GM23338 (cell line): ENCODE results near the gene ATP2B1.

Experiments used
- CREB1 ChIP-seq: fragments of 250-450 bp; sonication (Bioruptor Pico); IDR thresholded peaks from 2 replicates; pipeline ENCODE4 v1.5.0; 2020; ENCODE audit warnings: low read depth, mild to moderate bottlenecking, moderate library complexity
- ETS1 ChIP-seq: IDR thresholded peaks from 2 replicates; pipeline ENCODE4 v1.6.1; 2016; ENCODE audit warnings: antibody characterized with exemption
- EZH2 ChIP-seq: fragments of 200-600 bp; sonication (generic); IDR thresholded peaks from one replicate; pipeline ENCODE4 v1.8.0; 2017; ENCODE audit warnings: antibody characterized with exemption, mild to moderate bottlenecking, low read depth; ENCODE audit not compliant: unreplicated experiment
- EZH2phosphoT487 ChIP-seq: fragments of 200-600 bp; sonication (generic); IDR thresholded peaks from one replicate; pipeline ENCODE4 v1.8.1; 2018; ENCODE audit warnings: antibody characterized with exemption; ENCODE audit not compliant: unreplicated experiment
- NANOG ChIP-seq: IDR thresholded peaks from 2 replicates; pipeline ENCODE4 v1.6.1; 2016; ENCODE audit warnings: antibody characterized with exemption, borderline replicate concordance
- POLR2AphosphoS5 ChIP-seq: IDR thresholded peaks from 2 replicates; pipeline ENCODE4 v1.6.1; 2016; ENCODE audit warnings: antibody characterized with exemption, low read depth
- STAT1 ChIP-seq: IDR thresholded peaks from one replicate; pipeline ENCODE4 v1.6.1; 2016; ENCODE audit warnings: antibody characterized with exemption; ENCODE audit not compliant: unreplicated experiment
- ZNF114 ChIP-seq: fragments of 250-450 bp; sonication (Bioruptor Pico); IDR thresholded peaks from 2 replicates; pipeline ENCODE4 v1.5.0; 2020; ENCODE audit warnings: mild to moderate bottlenecking, moderate library complexity
- ZNF331 ChIP-seq: fragments of 250-450 bp; sonication (Bioruptor Pico); IDR thresholded peaks from 2 replicates; pipeline ENCODE4 v1.5.0; 2020; ENCODE audit warnings: low read depth, mild to moderate bottlenecking, moderate library complexity
- TF ChIP-seq, protein P1 (sequence below), 2 experiments: fragments of 200-600 bp in 1 of 2; sonication (generic) in 1 of 2; conservative IDR thresholded peaks; 2 replicates each; pipeline versions ENCODE4 v1.5.1 to v1.6.1; 2016 to 2017; ENCODE audit warnings: antibody characterized with exemption in 2 of 2, low read depth in 2 of 2, mild to moderate bottlenecking in 2 of 2, moderate library complexity in 1 of 2
- TF ChIP-seq, protein P2 (sequence below): IDR thresholded peaks from one replicate; pipeline ENCODE4 v1.6.1; 2018; ENCODE audit warnings: antibody characterized with exemption; ENCODE audit not compliant: unreplicated experiment
- TF ChIP-seq, protein P3 (sequence below): fragments of 250-450 bp; sonication (Bioruptor Pico); IDR thresholded peaks from 2 replicates; pipeline ENCODE4 v1.5.0; 2020; ENCODE audit warnings: mild to moderate bottlenecking, moderate library complexity

DNA sequence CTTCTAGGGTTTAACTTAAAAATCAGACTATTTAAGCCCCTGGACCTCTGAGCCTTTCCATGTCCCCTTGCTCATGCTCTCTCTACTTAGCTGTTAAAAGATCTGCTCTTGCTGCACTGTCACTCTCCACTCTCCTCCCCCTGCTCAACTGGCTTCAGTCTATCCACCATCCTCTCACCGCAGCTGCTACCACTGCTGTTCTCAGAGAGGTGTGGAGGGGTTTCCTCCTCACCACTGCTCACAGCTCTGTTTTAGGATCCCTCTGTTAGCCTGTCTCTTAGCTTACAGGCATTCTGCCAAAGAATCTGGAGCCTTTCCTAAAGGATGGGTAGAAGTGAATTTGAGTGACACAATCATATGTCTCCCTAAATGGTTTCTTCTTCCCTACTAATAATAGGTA, 43.7 kb upstream of the ATP2B1 start:
- TF ChIP-seq, protein P1, sequence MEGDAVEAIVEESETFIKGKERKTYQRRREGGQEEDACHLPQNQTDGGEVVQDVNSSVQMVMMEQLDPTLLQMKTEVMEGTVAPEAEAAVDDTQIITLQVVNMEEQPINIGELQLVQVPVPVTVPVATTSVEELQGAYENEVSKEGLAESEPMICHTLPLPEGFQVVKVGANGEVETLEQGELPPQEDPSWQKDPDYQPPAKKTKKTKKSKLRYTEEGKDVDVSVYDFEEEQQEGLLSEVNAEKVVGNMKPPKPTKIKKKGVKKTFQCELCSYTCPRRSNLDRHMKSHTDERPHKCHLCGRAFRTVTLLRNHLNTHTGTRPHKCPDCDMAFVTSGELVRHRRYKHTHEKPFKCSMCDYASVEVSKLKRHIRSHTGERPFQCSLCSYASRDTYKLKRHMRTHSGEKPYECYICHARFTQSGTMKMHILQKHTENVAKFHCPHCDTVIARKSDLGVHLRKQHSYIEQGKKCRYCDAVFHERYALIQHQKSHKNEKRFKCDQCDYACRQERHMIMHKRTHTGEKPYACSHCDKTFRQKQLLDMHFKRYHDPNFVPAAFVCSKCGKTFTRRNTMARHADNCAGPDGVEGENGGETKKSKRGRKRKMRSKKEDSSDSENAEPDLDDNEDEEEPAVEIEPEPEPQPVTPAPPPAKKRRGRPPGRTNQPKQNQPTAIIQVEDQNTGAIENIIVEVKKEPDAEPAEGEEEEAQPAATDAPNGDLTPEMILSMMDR (conservative IDR thresholded peaks at IDR 0.05; ENCODE audit: low read depth in 2 of 2), result no peak
- TF ChIP-seq EZH2 (no peak), POLR2AphosphoS5 (no peak), ZNF331 (CRISPR knock-in tag) (no peak), STAT1 (no peak), NANOG (no peak), ETS1 (no peak), EZH2phosphoT487 (no peak), CREB1 (CRISPR knock-in tag) (no peak), ZNF114 (no peak)
- TF ChIP-seq, protein P2, sequence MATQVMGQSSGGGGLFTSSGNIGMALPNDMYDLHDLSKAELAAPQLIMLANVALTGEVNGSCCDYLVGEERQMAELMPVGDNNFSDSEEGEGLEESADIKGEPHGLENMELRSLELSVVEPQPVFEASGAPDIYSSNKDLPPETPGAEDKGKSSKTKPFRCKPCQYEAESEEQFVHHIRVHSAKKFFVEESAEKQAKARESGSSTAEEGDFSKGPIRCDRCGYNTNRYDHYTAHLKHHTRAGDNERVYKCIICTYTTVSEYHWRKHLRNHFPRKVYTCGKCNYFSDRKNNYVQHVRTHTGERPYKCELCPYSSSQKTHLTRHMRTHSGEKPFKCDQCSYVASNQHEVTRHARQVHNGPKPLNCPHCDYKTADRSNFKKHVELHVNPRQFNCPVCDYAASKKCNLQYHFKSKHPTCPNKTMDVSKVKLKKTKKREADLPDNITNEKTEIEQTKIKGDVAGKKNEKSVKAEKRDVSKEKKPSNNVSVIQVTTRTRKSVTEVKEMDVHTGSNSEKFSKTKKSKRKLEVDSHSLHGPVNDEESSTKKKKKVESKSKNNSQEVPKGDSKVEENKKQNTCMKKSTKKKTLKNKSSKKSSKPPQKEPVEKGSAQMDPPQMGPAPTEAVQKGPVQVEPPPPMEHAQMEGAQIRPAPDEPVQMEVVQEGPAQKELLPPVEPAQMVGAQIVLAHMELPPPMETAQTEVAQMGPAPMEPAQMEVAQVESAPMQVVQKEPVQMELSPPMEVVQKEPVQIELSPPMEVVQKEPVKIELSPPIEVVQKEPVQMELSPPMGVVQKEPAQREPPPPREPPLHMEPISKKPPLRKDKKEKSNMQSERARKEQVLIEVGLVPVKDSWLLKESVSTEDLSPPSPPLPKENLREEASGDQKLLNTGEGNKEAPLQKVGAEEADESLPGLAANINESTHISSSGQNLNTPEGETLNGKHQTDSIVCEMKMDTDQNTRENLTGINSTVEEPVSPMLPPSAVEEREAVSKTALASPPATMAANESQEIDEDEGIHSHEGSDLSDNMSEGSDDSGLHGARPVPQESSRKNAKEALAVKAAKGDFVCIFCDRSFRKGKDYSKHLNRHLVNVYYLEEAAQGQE, result no peak
- TF ChIP-seq, protein P3, sequence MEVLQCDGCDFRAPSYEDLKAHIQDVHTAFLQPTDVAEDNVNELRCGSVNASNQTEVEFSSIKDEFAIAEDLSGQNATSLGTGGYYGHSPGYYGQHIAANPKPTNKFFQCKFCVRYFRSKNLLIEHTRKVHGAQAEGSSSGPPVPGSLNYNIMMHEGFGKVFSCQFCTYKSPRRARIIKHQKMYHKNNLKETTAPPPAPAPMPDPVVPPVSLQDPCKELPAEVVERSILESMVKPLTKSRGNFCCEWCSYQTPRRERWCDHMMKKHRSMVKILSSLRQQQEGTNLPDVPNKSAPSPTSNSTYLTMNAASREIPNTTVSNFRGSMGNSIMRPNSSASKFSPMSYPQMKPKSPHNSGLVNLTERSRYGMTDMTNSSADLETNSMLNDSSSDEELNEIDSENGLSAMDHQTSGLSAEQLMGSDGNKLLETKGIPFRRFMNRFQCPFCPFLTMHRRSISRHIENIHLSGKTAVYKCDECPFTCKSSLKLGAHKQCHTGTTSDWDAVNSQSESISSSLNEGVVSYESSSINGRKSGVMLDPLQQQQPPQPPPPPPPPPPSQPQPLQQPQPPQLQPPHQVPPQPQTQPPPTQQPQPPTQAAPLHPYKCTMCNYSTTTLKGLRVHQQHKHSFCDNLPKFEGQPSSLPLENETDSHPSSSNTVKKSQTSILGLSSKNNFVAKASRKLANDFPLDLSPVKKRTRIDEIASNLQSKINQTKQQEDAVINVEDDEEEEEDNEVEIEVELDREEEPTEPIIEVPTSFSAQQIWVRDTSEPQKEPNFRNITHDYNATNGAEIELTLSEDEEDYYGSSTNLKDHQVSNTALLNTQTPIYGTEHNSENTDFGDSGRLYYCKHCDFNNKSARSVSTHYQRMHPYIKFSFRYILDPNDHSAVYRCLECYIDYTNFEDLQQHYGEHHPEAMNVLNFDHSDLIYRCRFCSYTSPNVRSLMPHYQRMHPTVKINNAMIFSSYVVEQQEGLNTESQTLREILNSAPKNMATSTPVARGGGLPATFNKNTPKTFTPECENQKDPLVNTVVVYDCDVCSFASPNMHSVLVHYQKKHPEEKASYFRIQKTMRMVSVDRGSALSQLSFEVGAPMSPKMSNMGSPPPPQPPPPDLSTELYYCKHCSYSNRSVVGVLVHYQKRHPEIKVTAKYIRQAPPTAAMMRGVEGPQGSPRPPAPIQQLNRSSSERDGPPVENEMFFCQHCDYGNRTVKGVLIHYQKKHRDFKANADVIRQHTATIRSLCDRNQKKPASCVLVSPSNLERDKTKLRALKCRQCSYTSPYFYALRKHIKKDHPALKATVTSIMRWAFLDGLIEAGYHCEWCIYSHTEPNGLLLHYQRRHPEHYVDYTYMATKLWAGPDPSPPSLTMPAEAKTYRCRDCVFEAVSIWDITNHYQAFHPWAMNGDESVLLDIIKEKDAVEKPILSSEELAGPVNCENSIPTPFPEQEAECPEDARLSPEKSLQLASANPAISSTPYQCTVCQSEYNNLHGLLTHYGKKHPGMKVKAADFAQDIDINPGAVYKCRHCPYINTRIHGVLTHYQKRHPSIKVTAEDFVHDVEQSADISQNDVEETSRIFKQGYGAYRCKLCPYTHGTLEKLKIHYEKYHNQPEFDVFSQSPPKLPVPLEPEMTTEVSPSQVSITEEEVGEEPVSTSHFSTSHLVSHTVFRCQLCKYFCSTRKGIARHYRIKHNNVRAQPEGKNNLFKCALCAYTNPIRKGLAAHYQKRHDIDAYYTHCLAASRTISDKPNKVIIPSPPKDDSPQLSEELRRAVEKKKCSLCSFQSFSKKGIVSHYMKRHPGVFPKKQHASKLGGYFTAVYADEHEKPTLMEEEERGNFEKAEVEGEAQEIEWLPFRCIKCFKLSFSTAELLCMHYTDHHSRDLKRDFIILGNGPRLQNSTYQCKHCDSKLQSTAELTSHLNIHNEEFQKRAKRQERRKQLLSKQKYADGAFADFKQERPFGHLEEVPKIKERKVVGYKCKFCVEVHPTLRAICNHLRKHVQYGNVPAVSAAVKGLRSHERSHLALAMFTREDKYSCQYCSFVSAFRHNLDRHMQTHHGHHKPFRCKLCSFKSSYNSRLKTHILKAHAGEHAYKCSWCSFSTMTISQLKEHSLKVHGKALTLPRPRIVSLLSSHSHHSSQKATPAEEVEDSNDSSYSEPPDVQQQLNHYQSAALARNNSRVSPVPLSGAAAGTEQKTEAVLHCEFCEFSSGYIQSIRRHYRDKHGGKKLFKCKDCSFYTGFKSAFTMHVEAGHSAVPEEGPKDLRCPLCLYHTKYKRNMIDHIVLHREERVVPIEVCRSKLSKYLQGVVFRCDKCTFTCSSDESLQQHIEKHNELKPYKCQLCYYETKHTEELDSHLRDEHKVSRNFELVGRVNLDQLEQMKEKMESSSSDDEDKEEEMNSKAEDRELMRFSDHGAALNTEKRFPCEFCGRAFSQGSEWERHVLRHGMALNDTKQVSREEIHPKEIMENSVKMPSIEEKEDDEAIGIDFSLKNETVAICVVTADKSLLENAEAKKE (CRISPR knock-in tag), result no peak
